Naive thymus-derived CD4-positive, alpha-beta T cell (primary cell): Measurements from ENCODE around the gene INMT. TPM values are rescaled to one million over a fixed set of nuclear protein-coding genes. Genes with fewer than 3 reads are reported as not detected.

ENCODE experiments used
- ATAC-seq: fragments of 150-1000 bp; cut with Tn5 transposase; 2 replicates; pipeline ENCODE4 v1.10.0; 2021; ENCODE audit warnings: mild to moderate bottlenecking, moderate library complexity
- CTCF ChIA-PET: fragments of 350-600 bp; sonication (Branson Sonifier 250); formaldehyde crosslinking; loops from one replicate; lab custom pipeline; 2021; ENCODE audit warnings: antibody characterized with exemption; lab: Charles Lee
- POLR2A ChIA-PET: fragments of 350-600 bp; sonication (Branson Sonifier 250); formaldehyde crosslinking; loops from one replicate; lab custom pipeline; 2021; ENCODE audit warnings: antibody characterized with exemption, inconsistent platforms; lab: Charles Lee
- DNase-seq, 9 donors: peaks; one replicate each; pipeline versions ENCODE4 v3.0.0 to v3.0.0-alpha.2; 2020 to 2022; ENCODE audit warnings: mixed read lengths in 1 of 9
- H3K27ac ChIP-seq: one replicate; pipeline ENCODE4 v1.7.0; 2013; ENCODE audit warnings: mild to moderate bottlenecking, low read depth, low read length, moderate library complexity
- H3K27me3 ChIP-seq, 2 donors: one replicate each; pipeline ENCODE4 v1.7.0; 2013; ENCODE audit warnings: low read length in 2 of 2, mild to moderate bottlenecking in 2 of 2, moderate library complexity in 2 of 2; ENCODE audit not compliant: control insufficient read depth in 2 of 2, insufficient read depth in 2 of 2
- H3K36me3 ChIP-seq, 3 experiments: 1 replicate in 2 of 3; 2 replicates in 1 of 3; pipeline ENCODE4 v1.7.0; 2013; ENCODE audit warnings: low read length in 3 of 3, mild to moderate bottlenecking in 3 of 3, moderate library complexity in 1 of 3; ENCODE audit not compliant: insufficient read depth in 3 of 3, control insufficient read depth in 2 of 3
- H3K4me1 ChIP-seq, 2 donors: one replicate each; pipeline ENCODE4 v1.7.0; 2013; ENCODE audit warnings: low read length in 2 of 2, mild to moderate bottlenecking in 2 of 2, moderate library complexity in 1 of 2; ENCODE audit not compliant: control insufficient read depth in 2 of 2, insufficient read depth in 2 of 2
- H3K4me3 ChIP-seq: 2 replicates; pipeline ENCODE4 v1.7.0; 2013; ENCODE audit warnings: mild to moderate bottlenecking, low read length
- H3K9me3 ChIP-seq, 3 experiments: 1 replicate in 2 of 3; 2 replicates in 1 of 3; pipeline ENCODE4 v1.7.0; 2013; ENCODE audit warnings: low read length in 3 of 3; ENCODE audit not compliant: control insufficient read depth in 2 of 3
- H3K27ac Mint-ChIP-seq, 9 donors: one replicate each; pipeline ENCODE4 v1.8.0; 2020 to 2022; ENCODE audit warnings: mixed read lengths in 9 of 9, mild to moderate bottlenecking in 8 of 9, moderate library complexity in 5 of 9, inconsistent platforms in 2 of 9
- H3K27me3 Mint-ChIP-seq, 5 donors: one replicate each; pipeline ENCODE4 v1.8.0; 2021 to 2022; ENCODE audit warnings: mixed read lengths in 5 of 5, mild to moderate bottlenecking in 1 of 5
- H3K36me3 Mint-ChIP-seq, 5 donors: one replicate each; pipeline ENCODE4 v1.8.0; 2020 to 2022; ENCODE audit warnings: mixed read lengths in 5 of 5, mild to moderate bottlenecking in 3 of 5, inconsistent platforms in 1 of 5
- H3K4me1 Mint-ChIP-seq, 7 donors: one replicate each; pipeline ENCODE4 v1.8.0; 2020 to 2022; ENCODE audit warnings: mixed read lengths in 7 of 7, mild to moderate bottlenecking in 3 of 7, inconsistent platforms in 1 of 7
- H3K4me3 Mint-ChIP-seq, 10 donors: one replicate each; pipeline ENCODE4 v1.8.0; 2020 to 2022; ENCODE audit warnings: mild to moderate bottlenecking in 10 of 10, mixed read lengths in 10 of 10, moderate library complexity in 6 of 10, inconsistent platforms in 2 of 10
- H3K9me3 Mint-ChIP-seq, 11 donors: one replicate each; pipeline ENCODE4 v1.8.0; 2020 to 2022; ENCODE audit warnings: mixed read lengths in 11 of 11, mild to moderate bottlenecking in 4 of 11, inconsistent platforms in 1 of 11, moderate library complexity in 1 of 11
- intact Hi-C, 2 donors: fragments of 100-400 bp; cut with micrococcal nuclease; formaldehyde crosslinking; loops; one replicate each; pipeline ENCODE4 v1.15.1; 2023
- polyA plus RNA-seq, 2 donors: library from polyadenylated mRNA; unstranded; fragments of 300-500 nt; fragmentation: Illumina TruSeq; gene quantifications; one replicate each; pipeline ENCODE4 v1.2.3, GENCODE V29; 2021
- total RNA-seq, 6 experiments: library from RNA in 5 of 6; stranded (reverse) in 5 of 6; gene quantifications; 1 replicate in 5 of 6; 2 replicates in 1 of 6; pipeline ENCODE4 v1.2.3 and lab custom pipeline; 2021 to 2026

INMT gene
- total and polyA plus RNA-seq, 7 experiments from 2014 or later: 0.24 to 4.8 (median 0.55) TPM; not detected in 1

DNA sequence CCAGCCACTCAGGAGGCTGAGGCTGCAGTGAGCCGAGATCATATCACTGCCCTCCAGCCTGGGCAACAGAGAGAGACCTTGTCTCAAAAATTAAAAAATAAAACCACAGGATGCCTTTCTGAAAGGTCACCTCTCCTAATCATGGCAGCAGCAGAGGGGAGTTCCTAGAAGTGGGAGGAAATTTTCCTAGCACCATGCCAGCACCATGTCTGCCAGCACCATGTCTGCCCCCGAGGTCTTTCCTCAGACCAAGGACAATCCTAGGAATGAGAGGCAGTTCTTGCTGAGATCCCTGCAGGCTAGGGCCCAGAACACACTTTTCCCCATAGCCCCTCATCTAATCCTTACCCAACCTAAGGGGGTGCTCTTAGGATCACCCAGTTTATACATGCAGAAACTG lies 22.3 kb upstream of the INMT start:
- no peaks in the 10 kb centered on the region for H3K36me3 ChIP-seq
- no peak overlapping the region for H3K27ac ChIP-seq
- ChIA-PET CTCF (interaction anchor here (8.2 kb wide), 1 partner anchor 9 kb away, joined by 158 read pairs; no protein-coding TSS in a partner anchor), POLR2A (interaction anchor here (6.5 kb wide), 1 partner anchor 10 kb away, joined by 126 read pairs; no protein-coding TSS in a partner anchor)
- peaks cover 49 to 88% (median 81%) of the 10 kb centered on the region in 7 donors for H3K4me1 Mint-ChIP-seq
- H3K27me3 Mint-ChIP-seq: no peaks in the 10 kb centered on the region
- no peak overlapping the region for H3K4me3 Mint-ChIP-seq
- intact Hi-C loops: loop anchor here in 1 of 2 donors (5.0 kb wide), 1 partner anchor 702 kb away; the partner anchor contains the start of genes FKBP14 and PLEKHA8
- H3K36me3 Mint-ChIP-seq: peaks cover under 1 to 4% (median 3%) of the 10 kb centered on the region in 5 donors
- no peaks in the 10 kb centered on the region for H3K27me3 ChIP-seq
- no peak overlapping the region for H3K4me3 ChIP-seq
- H3K9me3 Mint-ChIP-seq: peaks cover 0 to 1% (median 0%) of the 10 kb centered on the region in 11 donors
- peaks cover 24 to 52% of the 10 kb centered on the region in 2 donors for H3K4me1 ChIP-seq
- no peak for DNase-seq
- H3K27ac Mint-ChIP-seq: peak overlapping the region in 5 of 9 donors; percentile 21 to 92 (median 55)
- H3K9me3 ChIP-seq: no peaks in the 10 kb centered on the region
- ATAC-seq: no peak

GRCh38 chr7:30730097-30730496 lies 21.8 kb upstream of the INMT start:
- Mint-ChIP-seq H3K4me3 (peak overlapping the region in 2 of 10 donors; percentile 2 to 58), H3K4me1 (peaks cover 48 to 88% (median 81%) of the 10 kb centered on the region in 7 donors), H3K27me3 (no peaks in the 10 kb centered on the region), H3K9me3 (peaks cover 0 to 1% (median 0%) of the 10 kb centered on the region in 11 donors), H3K27ac (peak overlapping the region in 5 of 9 donors; percentile 21 to 92 (median 55)), H3K36me3 (peaks cover 0 to 5% (median 0%) of the 10 kb centered on the region in 5 donors)
- ATAC-seq (no peak), DNase-seq (no peak)
- Histone ChIP-seq H3K27ac (no peak overlapping the region), H3K9me3 (no peaks in the 10 kb centered on the region), H3K4me1 (peaks cover 24 to 52% of the 10 kb centered on the region in 2 donors), H3K36me3 (no peaks in the 10 kb centered on the region), H3K27me3 (no peaks in the 10 kb centered on the region), H3K4me3 (no peak overlapping the region)
- ChIA-PET CTCF (interaction anchor here (8.2 kb wide), 1 partner anchor 9 kb away, joined by 158 read pairs; no protein-coding TSS in a partner anchor), POLR2A (interaction anchor here (6.5 kb wide), 1 partner anchor 9 kb away, joined by 126 read pairs; no protein-coding TSS in a partner anchor)
- intact Hi-C loops: no loop called here

GRCh38 chr7:30730996-30731395 lies 20.9 kb upstream of the INMT start:
- Mint-ChIP-seq H3K36me3 (peaks cover 0 to 5% (median 0%) of the 10 kb centered on the region in 5 donors), H3K4me3 (peak overlapping the region in 3 of 10 donors; percentile 30 to 53 (median 41))

DNA sequence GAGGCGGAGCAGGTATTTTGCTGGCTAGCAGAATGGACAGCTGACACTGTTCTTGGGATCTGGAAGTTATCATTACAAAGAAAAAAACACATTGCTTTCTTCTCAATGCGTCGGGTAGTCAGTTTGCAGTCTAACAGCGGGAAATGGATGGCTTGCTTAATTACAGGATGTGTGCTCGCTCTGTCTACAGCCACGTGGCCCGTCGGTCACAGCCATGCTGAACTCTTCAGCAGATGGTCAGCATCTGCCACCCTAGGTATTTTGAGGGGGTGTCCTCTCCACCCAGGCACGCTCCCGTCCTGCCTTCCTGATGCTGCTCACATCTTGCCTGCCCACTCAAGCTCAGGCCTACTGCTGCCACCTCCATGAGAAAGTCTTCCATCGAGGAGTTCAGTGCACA lies 20.4 kb upstream of the INMT start:
- Histone ChIP-seq H3K9me3 (no peaks in the 10 kb centered on the region), H3K27ac (no peak overlapping the region), H3K27me3 (no peaks in the 10 kb centered on the region), H3K36me3 (no peaks in the 10 kb centered on the region), H3K4me3 (no peak overlapping the region), H3K4me1 (peaks cover 19 to 38% of the 10 kb centered on the region in 2 donors)
- DNase-seq: peak in 2 of 9 donors; percentile 8 to 16
- Mint-ChIP-seq H3K4me1 (peaks cover 39 to 76% (median 69%) of the 10 kb centered on the region in 7 donors), H3K36me3 (peaks cover 0 to 3% (median 0%) of the 10 kb centered on the region in 5 donors), H3K27ac (peak overlapping the region in 5 of 9 donors; percentile 48 to 85 (median 75)), H3K27me3 (no peaks in the 10 kb centered on the region), H3K9me3 (peaks cover 0 to 1% (median 0%) of the 10 kb centered on the region in 11 donors), H3K4me3 (peak overlapping the region in 4 of 10 donors; percentile 30 to 53 (median 44))
- no peak for ATAC-seq
- CTCF ChIA-PET: interaction anchor here (1.1 to 8.2 kb wide), 2 partner anchors 7 to 49 kb away, joined by 4 to 158 read pairs; partner anchors contain the start of gene CRHR2
- POLR2A ChIA-PET: no interaction called here
- intact Hi-C loops: no loop called here

More at GRCh38 chr7:30730996-30731395, 20.9 kb upstream of the INMT start:
- H3K4me1 ChIP-seq: peaks cover 24 to 44% of the 10 kb centered on the region in 2 donors
- H3K9me3 ChIP-seq: no peaks in the 10 kb centered on the region
- ATAC-seq: no peak
- Mint-ChIP-seq H3K9me3 (peaks cover 0 to 1% (median 0%) of the 10 kb centered on the region in 11 donors), H3K27ac (peak overlapping the region in 4 of 9 donors; percentile 46 to 85 (median 60)), H3K27me3 (no peaks in the 10 kb centered on the region), H3K4me1 (peaks cover 43 to 82% (median 75%) of the 10 kb centered on the region in 7 donors)
- H3K4me3 ChIP-seq: no peak overlapping the region
- no peak for DNase-seq
- no peaks in the 10 kb centered on the region for H3K36me3 ChIP-seq
- no peak overlapping the region for H3K27ac ChIP-seq
- intact Hi-C loops: no loop called here
- no peaks in the 10 kb centered on the region for H3K27me3 ChIP-seq
- POLR2A ChIA-PET: no interaction called here
- CTCF ChIA-PET: interaction anchor here (0.6 to 8.2 kb wide), 3 partner anchors 8 to 48 kb away, joined by 4 to 158 read pairs (median 5); partner anchors contain the start of gene CRHR2

DNA sequence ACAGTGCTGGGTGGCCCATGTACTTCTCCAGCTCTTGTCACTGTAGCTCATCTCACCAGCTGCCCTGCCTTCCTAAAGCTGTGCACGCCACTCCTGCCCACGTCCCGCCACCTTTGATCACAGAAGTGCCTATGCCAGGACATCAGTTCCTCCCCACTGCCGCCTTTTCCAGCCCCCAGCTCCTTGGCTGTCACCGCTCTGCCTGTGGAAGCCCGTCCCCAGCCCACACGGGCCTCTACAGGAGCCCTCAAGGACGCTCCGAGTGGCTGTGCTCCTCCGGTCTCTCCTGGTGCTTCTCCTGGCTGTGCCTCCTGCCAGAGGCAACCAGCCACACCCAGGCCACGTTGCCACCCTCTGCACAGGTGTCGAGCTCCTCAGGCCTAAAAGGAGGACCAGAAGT lies 19.3 kb upstream of the INMT start:
- peaks cover 38 to 73% (median 66%) of the 10 kb centered on the region in 7 donors for H3K4me1 Mint-ChIP-seq
- CTCF ChIA-PET: no interaction called here

GRCh38 chr7:30733216-30733615 lies 18.7 kb upstream of the INMT start:
- CTCF ChIA-PET: no interaction called here
- no peak overlapping the region for H3K4me3 Mint-ChIP-seq

More for the DNA sequence above, 19.3 kb upstream of the INMT start:
- Histone ChIP-seq H3K9me3 (no peaks in the 10 kb centered on the region), H3K4me3 (no peak overlapping the region), H3K36me3 (no peaks in the 10 kb centered on the region), H3K27ac (no peak overlapping the region), H3K4me1 (peaks cover 19 to 45% of the 10 kb centered on the region in 2 donors), H3K27me3 (no peaks in the 10 kb centered on the region)
- Mint-ChIP-seq H3K27me3 (no peaks in the 10 kb centered on the region), H3K4me3 (no peak overlapping the region), H3K27ac (peak overlapping the region in 3 of 9 donors; percentile 53 to 75 (median 55)), H3K36me3 (peaks cover 0 to 6% (median 0%) of the 10 kb centered on the region in 5 donors), H3K9me3 (peaks cover 0 to 3% (median 0%) of the 10 kb centered on the region in 11 donors)
- POLR2A ChIA-PET: interaction anchor here (0.8 kb wide), 1 partner anchor 139 kb away, joined by 3 read pairs; no protein-coding TSS in a partner anchor
- intact Hi-C loops: no loop called here
- no peak for DNase-seq
- no peak for ATAC-seq

More at GRCh38 chr7:30733216-30733615, 18.7 kb upstream of the INMT start:
- Mint-ChIP-seq H3K9me3 (peaks cover 0 to 3% (median 0%) of the 10 kb centered on the region in 11 donors), H3K27ac (peak overlapping the region in 2 of 9 donors; percentile 53 to 75), H3K36me3 (peaks cover 0 to 6% (median 0%) of the 10 kb centered on the region in 5 donors), H3K4me1 (peaks cover 36 to 73% (median 66%) of the 10 kb centered on the region in 7 donors), H3K27me3 (no peaks in the 10 kb centered on the region)
- Histone ChIP-seq H3K9me3 (no peaks in the 10 kb centered on the region), H3K4me3 (no peak overlapping the region), H3K27ac (no peak overlapping the region), H3K4me1 (peaks cover 19 to 45% of the 10 kb centered on the region in 2 donors), H3K36me3 (no peaks in the 10 kb centered on the region), H3K27me3 (no peaks in the 10 kb centered on the region)
- no peak for DNase-seq
- intact Hi-C loops: no loop called here
- POLR2A ChIA-PET: interaction anchor here (0.8 to 1.2 kb wide), 2 partner anchors 13 to 140 kb away, joined by 3 to 4 read pairs; no protein-coding TSS in a partner anchor
- ATAC-seq: no peak
